Neural crest cell (in vitro differentiated cells): Measurements from ENCODE around the gene PLXNA2. TPM values are rescaled to one million over a fixed set of nuclear protein-coding genes. Genes with fewer than 3 reads are reported as not detected.

ENCODE experiments used
- DNase-seq: peaks from one replicate; pipeline ENCODE4 v3.0.0; 2021; ENCODE audit warnings: low read depth, mixed read lengths, low spot score
- H3K27ac Mint-ChIP-seq: one replicate; pipeline ENCODE4 v1.8.0; 2021; ENCODE audit warnings: mild to moderate bottlenecking, mixed read lengths; ENCODE audit not compliant: unreplicated experiment
- H3K27me3 Mint-ChIP-seq: 2 replicates; pipeline ENCODE4 v1.8.0; 2021; ENCODE audit warnings: low read depth, mild to moderate bottlenecking, mixed read lengths
- H3K36me3 Mint-ChIP-seq: 2 replicates; pipeline ENCODE4 v1.8.0; 2021; ENCODE audit warnings: low read depth, mild to moderate bottlenecking, mixed read lengths
- H3K4me1 Mint-ChIP-seq: 2 replicates; pipeline ENCODE4 v1.8.0; 2021; ENCODE audit warnings: mixed read lengths
- H3K4me3 Mint-ChIP-seq: one replicate; pipeline ENCODE4 v1.8.0; 2021; ENCODE audit warnings: mild to moderate bottlenecking, mixed read lengths
- H3K9me3 Mint-ChIP-seq: 2 replicates; pipeline ENCODE4 v1.8.0; 2021; ENCODE audit warnings: mixed read lengths
- CTCF ChIP-seq: fragments of 200-600 bp; sonication (generic); conservative IDR thresholded peaks from 2 replicates; pipeline ENCODE4 v1.5.0; 2021; ENCODE audit warnings: antibody characterized with exemption, mild to moderate bottlenecking
- total RNA-seq: library from RNA; stranded (reverse); gene quantifications from 2 replicates; pipeline ENCODE4 v1.2.1, GENCODE V29; 2021

PLXNA2 gene
- total RNA-seq, 1 donor from 2014 or later: 37.7 TPM

- H3K27me3 Mint-ChIP-seq: no peaks in the 10 kb centered on the region
- DNase-seq: no peak
- peak overlapping the region; percentile 87 for H3K27ac Mint-ChIP-seq
- no peak overlapping the region for H3K4me3 Mint-ChIP-seq
- no peaks in the 10 kb centered on the region for H3K9me3 Mint-ChIP-seq
- H3K36me3 Mint-ChIP-seq: no peaks in the 10 kb centered on the region
- no peak for TF ChIP-seq CTCF
- peaks cover 8% of the 10 kb centered on the region for H3K4me1 Mint-ChIP-seq
Observed at GRCh38 chr1:208141610-208142192, 102.5 kb downstream of the PLXNA2 start.

GRCh38 chr1:208139434-208140045 lies 104.6 kb downstream of the PLXNA2 start:
- H3K27ac Mint-ChIP-seq: no peak overlapping the region
- DNase-seq: no peak
- no peak for TF ChIP-seq CTCF
- no peak overlapping the region for H3K4me3 Mint-ChIP-seq
- H3K9me3 Mint-ChIP-seq: no peaks in the 10 kb centered on the region
- no peaks in the 10 kb centered on the region for H3K27me3 Mint-ChIP-seq
- H3K36me3 Mint-ChIP-seq: no peaks in the 10 kb centered on the region
- H3K4me1 Mint-ChIP-seq: peaks cover 6% of the 10 kb centered on the region

GRCh38 chr1:208137193-208137592 lies 107.0 kb downstream of the PLXNA2 start:
- H3K27ac Mint-ChIP-seq: no peak overlapping the region
- no peak overlapping the region for H3K4me3 Mint-ChIP-seq
- peaks cover 3% of the 10 kb centered on the region for H3K4me1 Mint-ChIP-seq
- TF ChIP-seq CTCF: no peak
- H3K36me3 Mint-ChIP-seq: no peaks in the 10 kb centered on the region
- H3K9me3 Mint-ChIP-seq: no peaks in the 10 kb centered on the region
- no peaks in the 10 kb centered on the region for H3K27me3 Mint-ChIP-seq
- DNase-seq: no peak

- Mint-ChIP-seq H3K9me3 (no peaks in the 10 kb centered on the region), H3K36me3 (no peaks in the 10 kb centered on the region), H3K27ac (no peak overlapping the region), H3K4me3 (no peak overlapping the region), H3K27me3 (peaks cover 3% of the 10 kb centered on the region), H3K4me1 (peaks cover 9% of the 10 kb centered on the region)
- DNase-seq: no peak
- TF ChIP-seq CTCF: no peak
Observed at GRCh38 chr1:208136459-208137182, 107.6 kb downstream of the PLXNA2 start.

- DNase-seq: no peak
- Mint-ChIP-seq H3K4me3 (no peak overlapping the region), H3K27ac (no peak overlapping the region), H3K36me3 (no peaks in the 10 kb centered on the region), H3K9me3 (no peaks in the 10 kb centered on the region), H3K27me3 (peaks cover 6% of the 10 kb centered on the region), H3K4me1 (peaks cover 12% of the 10 kb centered on the region)
- no peak for TF ChIP-seq CTCF
Observed at GRCh38 chr1:208135354-208135753, 108.8 kb downstream of the PLXNA2 start.
